HepG2 (cell line): ENCODE results near the gene PSMG3. TPM values are rescaled to one million over a fixed set of nuclear protein-coding genes. Genes with fewer than 3 reads are reported as not detected.

ENCODE experiments used
- AGO1 ChIP-seq: fragments of 200-400 bp; formaldehyde crosslinking; IDR thresholded peaks from 2 replicates; pipeline ENCODE4 v1.6.1; 2017; ENCODE audit warnings: mild to moderate bottlenecking, low read depth, low read length, moderate library complexity; ENCODE audit not compliant: poor library complexity, severe bottlenecking
- ARID4A ChIP-seq: sonication (generic); formaldehyde crosslinking; IDR thresholded peaks from 2 replicates; pipeline ENCODE4 v1.5.0; 2020; ENCODE audit warnings: mild to moderate bottlenecking, missing genetic modification reagents, borderline replicate concordance
- DBP ChIP-seq: sonication (generic); formaldehyde crosslinking; IDR thresholded peaks from 2 replicates; pipeline ENCODE4 v1.4.0; 2020; ENCODE audit warnings: missing genetic modification reagents; ENCODE audit errors: not compliant biosample characterization
- E2F1 ChIP-seq: sonication (generic); formaldehyde crosslinking; IDR thresholded peaks from 2 replicates; pipeline ENCODE4 v1.5.0; 2020; ENCODE audit warnings: missing genetic modification reagents
- MIER2 ChIP-seq: IDR thresholded peaks from 2 replicates; pipeline ENCODE4 v1.6.1; 2016; ENCODE audit warnings: missing biosample characterization, missing genetic modification reagents
- NFRKB ChIP-seq: fragments of 450-650 bp; IDR thresholded peaks from 2 replicates; pipeline ENCODE4 v1.6.1; 2017
- NR2C2 ChIP-seq: sonication (generic); formaldehyde crosslinking; IDR thresholded peaks from 2 replicates; pipeline ENCODE4 v1.4.0; 2020; ENCODE audit warnings: missing genetic modification reagents, mild to moderate bottlenecking, moderate library complexity, borderline replicate concordance
- RXRA ChIP-seq: sonication (generic); formaldehyde crosslinking; IDR thresholded peaks from 2 replicates; pipeline ENCODE4 v1.5.1; 2020; ENCODE audit warnings: missing genetic modification reagents
- SKIL ChIP-seq: sonication (generic); formaldehyde crosslinking; IDR thresholded peaks from 2 replicates; pipeline ENCODE4 v1.8.0; 2022; ENCODE audit warnings: missing genetic modification reagents, mild to moderate bottlenecking, moderate library complexity, borderline replicate concordance
- TAF15 ChIP-seq: fragments of 200-400 bp; formaldehyde crosslinking; IDR thresholded peaks from one replicate; pipeline ENCODE4 v1.6.1; 2018; ENCODE audit warnings: mild to moderate bottlenecking, low read depth, low read length; ENCODE audit not compliant: poor library complexity, severe bottlenecking
- TBL1XR1 ChIP-seq: fragments of 150-350 bp; IDR thresholded peaks from 2 replicates; pipeline ENCODE4 v1.6.1; 2014; ENCODE audit warnings: borderline replicate concordance, low read length; ENCODE audit not compliant: partially characterized antibody
- ZFP41 ChIP-seq: sonication (generic); formaldehyde crosslinking; IDR thresholded peaks from 2 replicates; pipeline ENCODE4 v1.4.0; 2020; ENCODE audit warnings: mild to moderate bottlenecking, missing genetic modification reagents, borderline replicate concordance
- ZFP90 ChIP-seq: sonication (generic); formaldehyde crosslinking; IDR thresholded peaks from 2 replicates; pipeline ENCODE4 v1.8.0; 2022; ENCODE audit warnings: missing genetic modification reagents, mild to moderate bottlenecking, inconsistent platforms, borderline replicate concordance
- ZNF263 ChIP-seq: sonication (generic); formaldehyde crosslinking; IDR thresholded peaks from 2 replicates; pipeline ENCODE4 v1.4.0; 2020; ENCODE audit warnings: missing genetic modification reagents
- ZNF503 ChIP-seq: sonication (generic); formaldehyde crosslinking; IDR thresholded peaks from 2 replicates; pipeline ENCODE4 v1.4.0; 2020; ENCODE audit warnings: missing genetic modification reagents
- ZNF605 ChIP-seq: sonication (generic); formaldehyde crosslinking; IDR thresholded peaks from 2 replicates; pipeline ENCODE4 v1.8.0; 2022; ENCODE audit warnings: mild to moderate bottlenecking, missing genetic modification reagents
- polyA plus RNA-seq, 8 experiments: library from polyadenylated mRNA; depleted of rRNA in 3 of 8; stranded (reverse) in 7 of 8; unstranded in 1 of 8; fragments of >200 nt; fragmentation: Illumina TruSeq in 4 of 8; extraction: Trizol in 4 of 8; gene quantifications; 2 replicates each; pipeline versions ENCODE4 v1.2.1 to v1.2.3, GENCODE V29; 2011 to 2016; ENCODE audit warnings: low read depth in 4 of 8, missing spikeins in 1 of 8, mixed read lengths in 1 of 8; ENCODE audit not compliant: insufficient read depth in 1 of 8
- total RNA-seq, 5 experiments: library from RNA; depleted of rRNA; stranded (reverse); fragments of >200 nt; fragmentation: Illumina TruSeq; extraction: Trizol; gene quantifications; 2 replicates each; pipeline ENCODE4 v1.2.3, GENCODE V29; 2016; ENCODE audit warnings: low read depth in 1 of 5

Gene PSMG3
- total and polyA plus RNA-seq, 2 of the 13 experiments (the other 11 are each of a cell fraction or from before 2014, with no cell fraction given) = 29.6 to 48.4 TPM

GRCh38 chr7:1536743-1537534, 32.9 kb downstream of the PSMG3 start (continued):
- peak; percentile 84; the same call in 1 of the 2 replicates for TF ChIP-seq ZNF503
- peak; percentile 74; the same call in 1 of the 2 replicates for TF ChIP-seq SKIL (CRISPR knock-in tag)
- TF ChIP-seq NR2C2 (CRISPR knock-in tag) = peak; percentile 84
- peak; percentile 69; the same call in 1 of the 2 replicates for TF ChIP-seq ZFP90 (CRISPR knock-in tag)
- TF ChIP-seq ZFP41 (CRISPR knock-in tag) = peak; percentile 63; the same call in 1 of the 2 replicates
- peak; percentile 81 for TF ChIP-seq AGO1
- peak; percentile 54; the same call in 1 of the 2 replicates for TF ChIP-seq ZNF605 (CRISPR knock-in tag)
- no peak for TF ChIP-seq MIER2 (CRISPR knock-in tag)
- TF ChIP-seq NFRKB = no peak
- no peak for TF ChIP-seq TBL1XR1
- TF ChIP-seq ARID4A (CRISPR knock-in tag) = peak; percentile 93; the same call in 1 of the 2 replicates
- peak; percentile 56 for TF ChIP-seq DBP (CRISPR knock-in tag)
- TF ChIP-seq ZNF263 (CRISPR knock-in tag) = peak; percentile 97
- TF ChIP-seq E2F1 (CRISPR knock-in tag) = peak; percentile 57; the same call in 1 of the 2 replicates
- TF ChIP-seq RXRA = peak; percentile 82; the same call in 1 of the 2 replicates
- TF ChIP-seq TAF15 = no peak
